PC-3 (cell line): ENCODE data around the gene DLL4.

Experiments used
- EZH2 ChIP-seq: fragments of 300-600 bp; sonication (generic); IDR thresholded peaks from one replicate; pipeline ENCODE4 v1.6.1; 2017; ENCODE audit warnings: antibody characterized with exemption, mild to moderate bottlenecking, low read length; ENCODE audit not compliant: unreplicated experiment
- EZH2phosphoT487 ChIP-seq: fragments of 300-600 bp; sonication (generic); IDR thresholded peaks from 2 replicates; pipeline ENCODE4 v1.6.1; 2018; ENCODE audit warnings: mild to moderate bottlenecking, antibody characterized with exemption, low read length, borderline replicate concordance
- TF ChIP-seq, protein P1 (sequence below): fragments of 300-600 bp; sonication (generic); conservative IDR thresholded peaks from 2 replicates; pipeline ENCODE4 v1.5.1; 2017; ENCODE audit warnings: antibody characterized with exemption, low read depth, mild to moderate bottlenecking, low read length

DNA sequence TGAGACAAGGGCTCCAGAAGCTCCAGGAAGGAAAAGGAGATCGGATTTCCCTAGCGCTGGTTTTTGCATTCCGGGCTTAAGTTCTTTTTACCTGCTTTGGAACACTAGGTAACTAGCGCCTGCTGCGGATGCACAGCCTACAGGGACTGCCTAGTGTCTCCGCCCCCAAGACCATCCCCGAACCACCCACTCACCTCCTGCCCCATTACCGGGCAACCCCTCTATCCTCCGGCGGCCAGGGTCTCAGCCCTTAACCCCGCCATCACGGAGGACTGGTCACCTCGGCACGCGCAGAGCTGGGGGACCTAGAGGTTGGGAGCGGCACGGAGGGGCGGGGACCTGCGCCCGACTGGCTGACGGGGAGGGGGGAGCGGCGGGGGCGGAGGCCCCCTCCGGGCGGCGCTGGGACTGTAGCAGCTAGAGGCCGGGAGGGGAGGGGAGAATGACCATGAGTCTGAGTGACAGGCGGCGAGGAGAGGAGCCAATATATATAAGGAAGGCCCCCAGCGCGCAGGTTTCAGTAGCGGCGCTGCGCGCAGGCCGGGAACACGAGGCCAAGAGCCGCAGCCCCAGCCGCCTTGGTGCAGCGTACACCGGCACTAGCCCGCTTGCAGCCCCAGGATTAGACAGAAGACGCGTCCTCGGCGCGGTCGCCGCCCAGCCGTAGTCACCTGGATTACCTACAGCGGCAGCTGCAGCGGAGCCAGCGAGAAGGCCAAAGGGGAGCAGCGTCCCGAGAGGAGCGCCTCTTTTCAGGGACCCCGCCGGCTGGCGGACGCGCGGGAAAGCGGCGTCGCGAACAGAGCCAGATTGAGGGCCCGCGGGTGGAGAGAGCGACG is at the start of gene DLL4:
- TF ChIP-seq EZH2, result no peak
- TF ChIP-seq, protein P1, sequence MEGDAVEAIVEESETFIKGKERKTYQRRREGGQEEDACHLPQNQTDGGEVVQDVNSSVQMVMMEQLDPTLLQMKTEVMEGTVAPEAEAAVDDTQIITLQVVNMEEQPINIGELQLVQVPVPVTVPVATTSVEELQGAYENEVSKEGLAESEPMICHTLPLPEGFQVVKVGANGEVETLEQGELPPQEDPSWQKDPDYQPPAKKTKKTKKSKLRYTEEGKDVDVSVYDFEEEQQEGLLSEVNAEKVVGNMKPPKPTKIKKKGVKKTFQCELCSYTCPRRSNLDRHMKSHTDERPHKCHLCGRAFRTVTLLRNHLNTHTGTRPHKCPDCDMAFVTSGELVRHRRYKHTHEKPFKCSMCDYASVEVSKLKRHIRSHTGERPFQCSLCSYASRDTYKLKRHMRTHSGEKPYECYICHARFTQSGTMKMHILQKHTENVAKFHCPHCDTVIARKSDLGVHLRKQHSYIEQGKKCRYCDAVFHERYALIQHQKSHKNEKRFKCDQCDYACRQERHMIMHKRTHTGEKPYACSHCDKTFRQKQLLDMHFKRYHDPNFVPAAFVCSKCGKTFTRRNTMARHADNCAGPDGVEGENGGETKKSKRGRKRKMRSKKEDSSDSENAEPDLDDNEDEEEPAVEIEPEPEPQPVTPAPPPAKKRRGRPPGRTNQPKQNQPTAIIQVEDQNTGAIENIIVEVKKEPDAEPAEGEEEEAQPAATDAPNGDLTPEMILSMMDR, result no peak
- TF ChIP-seq EZH2phosphoT487, result no peak
